HG02678 (cell line): ENCODE results near the gene CLDN24.

ENCODE experiments used
- ATAC-seq: cut with Tn5 transposase; IDR thresholded peaks from one replicate; pipeline ENCODE4 v1.9.1; 2021; ENCODE audit warnings: mild to moderate bottlenecking, moderate library complexity; ENCODE audit not compliant: unreplicated experiment

Gene CLDN24

GRCh38 chr4:183323295-183323694, 1.1 kb upstream of the CLDN24 start:
- ATAC-seq: no peak

GRCh38 chr4:183321516-183321915, 710 bp downstream of the CLDN24 start:
- ATAC-seq: no peak

GRCh38 chr4:183321079-183321478, 1.1 kb downstream of the CLDN24 start:
- no peak for ATAC-seq

GRCh38 chr4:183320211-183321059, 1.8 kb downstream of the CLDN24 start, which contains the start of gene CLDN22:
CLDN22 (minus strand) TSS chr4:183320276; CDS start chr4:183320218, 58 bp downstream.
- no peak for ATAC-seq

GRCh38 chr4:183318656-183319055, 3.6 kb downstream of the CLDN24 start:
- ATAC-seq: no peak

- no peak for ATAC-seq
Measured at GRCh38 chr4:183314806-183315205, 7.4 kb downstream of the CLDN24 start.

GRCh38 chr4:183314336-183314735, 7.9 kb downstream of the CLDN24 start:
- ATAC-seq: no peak

GRCh38 chr4:183312841-183313240, 9.4 kb downstream of the CLDN24 start:
- ATAC-seq: no peak

GRCh38 chr4:183306811-183307210, 15.4 kb downstream of the CLDN24 start:
- no peak for ATAC-seq

GRCh38 chr4:183304538-183304937, 17.7 kb downstream of the CLDN24 start:
- ATAC-seq: no peak

- peak; percentile 73 for ATAC-seq
Measured at GRCh38 chr4:183304067-183304466, 18.2 kb downstream of the CLDN24 start.

- ATAC-seq: no peak
Measured at GRCh38 chr4:183303301-183303700, 18.9 kb downstream of the CLDN24 start.

GRCh38 chr4:183300655-183301054, 21.6 kb downstream of the CLDN24 start:
- ATAC-seq: no peak

GRCh38 chr4:183300070-183300469, 22.2 kb downstream of the CLDN24 start:
- no peak for ATAC-seq

GRCh38 chr4:183299464-183299863, 22.8 kb downstream of the CLDN24 start:
- ATAC-seq: peak; percentile 42

- ATAC-seq: peak; percentile 86
Measured at GRCh38 chr4:183297675-183298074, 24.6 kb downstream of the CLDN24 start.

- no peak for ATAC-seq
Measured at GRCh38 chr4:183295711-183296110, 26.5 kb downstream of the CLDN24 start.

GRCh38 chr4:183291070-183291469, 31.2 kb downstream of the CLDN24 start:
- no peak for ATAC-seq

GRCh38 chr4:183289688-183290087, 32.5 kb downstream of the CLDN24 start:
- ATAC-seq: no peak

- no peak for ATAC-seq
Measured at GRCh38 chr4:183288955-183289354, 33.3 kb downstream of the CLDN24 start.

- ATAC-seq: peak; percentile 82
Measured at GRCh38 chr4:183287677-183288076, 34.5 kb downstream of the CLDN24 start.

GRCh38 chr4:183287309-183287659, 34.9 kb downstream of the CLDN24 start:
- ATAC-seq: peak; percentile 74
